Measurements from ENCODE around the gene OSBP2. TPM values are rescaled to one million over a fixed set of nuclear protein-coding genes. Genes with fewer than 3 reads are reported as not detected.

OSBP2 gene
- polyA plus RNA-seq, 2 donors, result 2.5 to 2.7 TPM

DNA sequence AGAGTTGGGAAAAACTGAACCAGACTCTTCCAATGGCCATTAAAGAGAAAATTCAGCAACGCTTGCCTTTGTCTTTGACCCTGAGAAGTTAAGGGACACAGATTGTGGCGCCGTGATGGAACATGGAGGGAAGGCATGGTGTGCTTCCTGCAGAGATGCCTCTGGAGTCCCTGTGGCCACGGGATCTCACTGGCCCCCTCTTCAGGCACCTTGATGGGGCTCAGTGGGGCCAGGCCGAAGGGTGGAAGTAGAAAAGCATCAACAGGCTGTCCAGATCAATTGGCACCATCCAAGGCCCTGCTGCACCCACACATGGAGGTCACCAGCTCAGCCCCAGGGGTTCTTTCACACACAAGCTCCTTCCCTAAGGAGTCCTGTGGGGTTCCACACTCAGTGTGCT is 231.0 kb downstream of the OSBP2 start:
- H3K27ac ChIP-seq (ENCODE audit: low read depth in 2 of 2, low read length in 1 of 2), result no peak overlapping the region
- H3K9me3 ChIP-seq (ENCODE audit: control insufficient read depth in 2 of 2, insufficient read depth in 1 of 2, low read depth in 1 of 2, low read length in 1 of 2), result no peaks in the 10 kb centered on the region
- no peaks in the 10 kb centered on the region for H3K27me3 ChIP-seq (ENCODE audit: control insufficient read depth in 1 of 2, insufficient read depth in 2 of 2, low read length in 2 of 2)
- peaks cover 0 to under 1% of the 10 kb centered on the region in 2 donors for H3K4me1 ChIP-seq (ENCODE audit: control insufficient read depth in 2 of 2, insufficient read depth in 2 of 2, low read length in 1 of 2)
- peaks cover 10 to 32% of the 10 kb centered on the region in 2 donors for H3K36me3 ChIP-seq (ENCODE audit: control insufficient read depth in 2 of 2, insufficient read depth in 2 of 2, low read length in 1 of 2)
- WGBS, 2 donors, result 92 to 94% methylated on average over 5 of the region's 5 CpGs
- H3K4me3 ChIP-seq (ENCODE audit: low read depth in 1 of 2, low read length in 2 of 2), result no peak overlapping the region

- Histone ChIP-seq H3K4me3 (ENCODE audit: low read depth in 1 of 2, low read length in 2 of 2) (no peak overlapping the region), H3K4me1 (ENCODE audit: control insufficient read depth in 2 of 2, insufficient read depth in 2 of 2, low read length in 1 of 2) (peaks cover 0 to 2% of the 10 kb centered on the region in 2 donors), H3K9me3 (ENCODE audit: control insufficient read depth in 2 of 2, insufficient read depth in 1 of 2, low read depth in 1 of 2, low read length in 1 of 2) (no peaks in the 10 kb centered on the region), H3K36me3 (ENCODE audit: control insufficient read depth in 2 of 2, insufficient read depth in 2 of 2, low read length in 1 of 2) (peaks cover 21 to 39% of the 10 kb centered on the region in 2 donors), H3K27ac (ENCODE audit: low read depth in 2 of 2, low read length in 1 of 2) (no peak overlapping the region), H3K27me3 (ENCODE audit: control insufficient read depth in 1 of 2, insufficient read depth in 2 of 2, low read length in 2 of 2) (no peaks in the 10 kb centered on the region)
- WGBS, 2 donors, result 86 to 98% methylated on average over 4 of the region's 4 CpGs
These were observed 232.0 kb downstream of the OSBP2 start for GRCh38 chr22:30926706-30927105.

DNA sequence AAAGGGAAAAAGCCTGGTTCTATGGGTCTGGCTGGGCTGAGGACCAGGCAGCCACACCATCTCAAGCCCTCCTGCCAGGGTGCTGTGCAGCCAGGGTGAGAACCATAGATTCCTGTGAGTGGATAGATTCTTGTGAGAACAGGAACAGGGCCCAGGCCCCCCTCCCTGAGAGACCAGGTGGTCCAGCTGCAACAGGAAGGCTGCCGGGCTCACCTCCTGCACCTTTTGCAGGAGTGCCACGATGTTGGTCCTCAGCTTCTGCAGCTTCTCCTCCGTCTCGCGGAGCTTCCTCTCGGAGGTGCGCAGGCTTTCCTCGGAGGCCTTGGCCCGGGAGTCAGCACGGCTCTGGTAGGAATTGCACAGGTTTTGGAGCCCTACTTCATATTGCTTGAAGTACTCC is 233.1 kb downstream of the OSBP2 start:
- Histone ChIP-seq H3K27ac (ENCODE audit: low read depth in 2 of 2, low read length in 1 of 2) (no peak overlapping the region), H3K4me1 (ENCODE audit: control insufficient read depth in 2 of 2, insufficient read depth in 2 of 2, low read length in 1 of 2) (peaks cover 0 to 2% of the 10 kb centered on the region in 2 donors), H3K9me3 (ENCODE audit: control insufficient read depth in 2 of 2, insufficient read depth in 1 of 2, low read depth in 1 of 2, low read length in 1 of 2) (no peaks in the 10 kb centered on the region), H3K36me3 (ENCODE audit: control insufficient read depth in 2 of 2, insufficient read depth in 2 of 2, low read length in 1 of 2) (peaks cover 23 to 50% of the 10 kb centered on the region in 2 donors), H3K4me3 (ENCODE audit: low read depth in 1 of 2, low read length in 2 of 2) (no peak overlapping the region), H3K27me3 (ENCODE audit: control insufficient read depth in 1 of 2, insufficient read depth in 2 of 2, low read length in 2 of 2) (no peaks in the 10 kb centered on the region)
- 94% methylated on average over 10 of the region's 10 CpGs for WGBS, 2 donors

- peaks cover 0 to 2% of the 10 kb centered on the region in 2 donors for H3K4me1 ChIP-seq (ENCODE audit: control insufficient read depth in 2 of 2, insufficient read depth in 2 of 2, low read length in 1 of 2)
- 96 to 98% methylated on average over 6 of the region's 6 CpGs for WGBS, 2 donors
- no peaks in the 10 kb centered on the region for H3K9me3 ChIP-seq (ENCODE audit: control insufficient read depth in 2 of 2, insufficient read depth in 1 of 2, low read depth in 1 of 2, low read length in 1 of 2)
- no peak overlapping the region for H3K4me3 ChIP-seq (ENCODE audit: low read depth in 1 of 2, low read length in 2 of 2)
- H3K27me3 ChIP-seq (ENCODE audit: control insufficient read depth in 1 of 2, insufficient read depth in 2 of 2, low read length in 2 of 2), result no peaks in the 10 kb centered on the region
- peaks cover 27 to 56% of the 10 kb centered on the region in 2 donors for H3K36me3 ChIP-seq (ENCODE audit: control insufficient read depth in 2 of 2, insufficient read depth in 2 of 2, low read length in 1 of 2)
- no peak overlapping the region for H3K27ac ChIP-seq (ENCODE audit: low read depth in 2 of 2, low read length in 1 of 2)
These were observed 233.7 kb downstream of the OSBP2 start for GRCh38 chr22:30928401-30928800.

DNA sequence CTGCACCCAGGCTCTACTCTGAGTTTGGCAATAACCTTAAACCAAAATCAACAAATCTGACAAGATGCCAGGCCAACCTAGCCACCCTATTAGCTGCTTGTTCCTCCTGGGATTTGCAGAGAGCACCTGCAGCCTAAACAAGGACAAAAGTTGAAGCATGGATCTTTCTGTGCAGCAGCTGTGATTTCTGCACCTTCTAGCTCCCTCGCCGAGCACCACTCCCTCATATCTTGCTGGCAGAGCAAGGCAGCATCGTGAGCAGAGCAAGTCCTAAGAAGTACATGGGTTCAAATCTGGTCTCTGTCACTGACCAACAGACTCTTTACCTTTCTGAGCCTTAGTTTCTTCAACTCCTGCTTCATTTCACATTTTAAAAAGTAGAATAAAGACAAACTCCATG is 235.6 kb downstream of the OSBP2 start:
- Histone ChIP-seq H3K27ac (ENCODE audit: low read depth in 2 of 2, low read length in 1 of 2) (no peak overlapping the region), H3K4me1 (ENCODE audit: control insufficient read depth in 2 of 2, insufficient read depth in 2 of 2, low read length in 1 of 2) (peaks cover 0 to 2% of the 10 kb centered on the region in 2 donors), H3K36me3 (ENCODE audit: control insufficient read depth in 2 of 2, insufficient read depth in 2 of 2, low read length in 1 of 2) (peaks cover 43 to 72% of the 10 kb centered on the region in 2 donors), H3K27me3 (ENCODE audit: control insufficient read depth in 1 of 2, insufficient read depth in 2 of 2, low read length in 2 of 2) (no peaks in the 10 kb centered on the region), H3K9me3 (ENCODE audit: control insufficient read depth in 2 of 2, insufficient read depth in 1 of 2, low read depth in 1 of 2, low read length in 1 of 2) (no peaks in the 10 kb centered on the region), H3K4me3 (ENCODE audit: low read depth in 1 of 2, low read length in 2 of 2) (no peak overlapping the region)
- WGBS, 2 donors, result 89 to 93% methylated on average over 3 of the region's 3 CpGs

- Histone ChIP-seq H3K36me3 (ENCODE audit: control insufficient read depth in 2 of 2, insufficient read depth in 2 of 2, low read length in 1 of 2) (peaks cover 48 to 68% of the 10 kb centered on the region in 2 donors), H3K9me3 (ENCODE audit: control insufficient read depth in 2 of 2, insufficient read depth in 1 of 2, low read depth in 1 of 2, low read length in 1 of 2) (no peaks in the 10 kb centered on the region), H3K27ac (ENCODE audit: low read depth in 2 of 2, low read length in 1 of 2) (no peak overlapping the region), H3K27me3 (ENCODE audit: control insufficient read depth in 1 of 2, insufficient read depth in 2 of 2, low read length in 2 of 2) (no peaks in the 10 kb centered on the region), H3K4me1 (ENCODE audit: control insufficient read depth in 2 of 2, insufficient read depth in 2 of 2, low read length in 1 of 2) (peaks cover 0 to 2% of the 10 kb centered on the region in 2 donors), H3K4me3 (ENCODE audit: low read depth in 1 of 2, low read length in 2 of 2) (no peak overlapping the region)
- 96% methylated on average over 4 of the region's 4 CpGs for WGBS, 2 donors
These were observed 237.0 kb downstream of the OSBP2 start for GRCh38 chr22:30931541-30932300.

GRCh38 chr22:30932661-30933060 is 238.0 kb downstream of the OSBP2 start:
- WGBS, 2 donors, result 95% methylated on average over 16 of the region's 16 CpGs

DNA sequence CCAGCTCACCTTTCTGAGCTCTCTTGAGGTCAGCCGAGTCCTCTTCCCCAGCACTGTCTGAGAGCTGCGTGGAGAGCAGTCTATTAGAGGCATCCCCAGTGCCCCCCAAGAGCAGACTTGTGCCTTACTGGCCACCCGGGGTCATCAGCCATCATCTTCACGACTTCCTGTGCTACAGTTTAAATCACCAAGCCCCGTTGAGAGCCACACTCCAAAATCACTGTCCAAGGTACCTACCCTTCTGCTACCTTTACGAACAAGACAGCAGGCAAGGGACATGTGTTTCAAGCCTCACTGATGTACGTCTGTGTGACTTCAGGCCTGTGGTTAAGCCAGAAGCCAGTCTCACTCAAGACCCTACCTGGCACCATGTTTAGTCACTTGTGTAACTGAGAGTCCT is 238.8 kb downstream of the OSBP2 start:
- H3K36me3 ChIP-seq (ENCODE audit: control insufficient read depth in 2 of 2, insufficient read depth in 2 of 2, low read length in 1 of 2), result peaks cover 49 to 63% of the 10 kb centered on the region in 2 donors
- peaks cover 0 to 5% of the 10 kb centered on the region in 2 donors for H3K4me1 ChIP-seq (ENCODE audit: control insufficient read depth in 2 of 2, insufficient read depth in 2 of 2, low read length in 1 of 2)

More at GRCh38 chr22:30932661-30933060, 238.0 kb downstream of the OSBP2 start:
- no peak overlapping the region for H3K27ac ChIP-seq (ENCODE audit: low read depth in 2 of 2, low read length in 1 of 2)
- peaks cover 0 to 3% of the 10 kb centered on the region in 2 donors for H3K4me1 ChIP-seq (ENCODE audit: control insufficient read depth in 2 of 2, insufficient read depth in 2 of 2, low read length in 1 of 2)
- H3K27me3 ChIP-seq (ENCODE audit: control insufficient read depth in 1 of 2, insufficient read depth in 2 of 2, low read length in 2 of 2), result no peaks in the 10 kb centered on the region
- peaks cover 49 to 68% of the 10 kb centered on the region in 2 donors for H3K36me3 ChIP-seq (ENCODE audit: control insufficient read depth in 2 of 2, insufficient read depth in 2 of 2, low read length in 1 of 2)
- no peak overlapping the region for H3K4me3 ChIP-seq (ENCODE audit: low read depth in 1 of 2, low read length in 2 of 2)
- no peaks in the 10 kb centered on the region for H3K9me3 ChIP-seq (ENCODE audit: control insufficient read depth in 2 of 2, insufficient read depth in 1 of 2, low read depth in 1 of 2, low read length in 1 of 2)

DNA sequence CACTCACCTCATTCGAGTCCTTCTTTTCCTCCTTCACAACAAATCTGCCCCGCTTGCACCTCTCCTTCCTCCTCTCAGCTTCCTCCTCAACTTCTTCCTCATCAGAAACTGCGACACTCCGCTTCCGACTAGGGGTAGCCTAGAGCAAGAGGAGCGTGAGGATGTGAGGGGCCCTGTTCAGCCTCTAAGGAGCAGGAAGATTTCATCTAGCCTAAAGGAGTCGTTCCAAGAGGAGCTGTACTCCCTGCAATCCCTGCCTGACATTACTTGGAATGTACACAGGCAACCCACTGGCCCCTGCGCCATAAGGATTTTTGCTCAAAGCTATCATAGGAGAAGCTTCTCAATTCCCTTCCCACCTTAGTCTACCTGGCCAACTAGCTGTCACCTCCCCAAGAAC is 239.4 kb downstream of the OSBP2 start:
- Histone ChIP-seq H3K27me3 (ENCODE audit: control insufficient read depth in 1 of 2, insufficient read depth in 2 of 2, low read length in 2 of 2) (no peaks in the 10 kb centered on the region), H3K4me3 (ENCODE audit: low read depth in 1 of 2, low read length in 2 of 2) (no peak overlapping the region), H3K9me3 (ENCODE audit: control insufficient read depth in 2 of 2, insufficient read depth in 1 of 2, low read depth in 1 of 2, low read length in 1 of 2) (no peaks in the 10 kb centered on the region), H3K36me3 (ENCODE audit: control insufficient read depth in 2 of 2, insufficient read depth in 2 of 2, low read length in 1 of 2) (peaks cover 49 to 66% of the 10 kb centered on the region in 2 donors), H3K27ac (ENCODE audit: low read depth in 2 of 2, low read length in 1 of 2) (no peak overlapping the region), H3K4me1 (ENCODE audit: control insufficient read depth in 2 of 2, insufficient read depth in 2 of 2, low read length in 1 of 2) (peaks cover 0 to 5% of the 10 kb centered on the region in 2 donors)
- WGBS, 2 donors, result 93 to 95% methylated on average over 8 of the region's 8 CpGs

More for the DNA sequence above, 238.8 kb downstream of the OSBP2 start:
- no peaks in the 10 kb centered on the region for H3K27me3 ChIP-seq (ENCODE audit: control insufficient read depth in 1 of 2, insufficient read depth in 2 of 2, low read length in 2 of 2)
- H3K4me3 ChIP-seq (ENCODE audit: low read depth in 1 of 2, low read length in 2 of 2), result no peak overlapping the region
- no peak overlapping the region for H3K27ac ChIP-seq (ENCODE audit: low read depth in 2 of 2, low read length in 1 of 2)
- H3K9me3 ChIP-seq (ENCODE audit: control insufficient read depth in 2 of 2, insufficient read depth in 1 of 2, low read depth in 1 of 2, low read length in 1 of 2), result no peaks in the 10 kb centered on the region
- WGBS, 2 donors, result 89 to 92% methylated on average over 7 of the region's 7 CpGs

Data from esophagus (tissue), 2 donors.